ENCODE results near the gene CRYGB.

The CRYGB gene

GRCh38 chr2:208097313-208097712 is 48.6 kb downstream of the CRYGB start:
- Histone ChIP-seq H3K36me3 (ENCODE audit: low read depth) (no peaks in the 10 kb centered on the region), H3K4me3 (ENCODE audit: severe bottlenecking) (no peak overlapping the region), H3K9me3 (ENCODE audit: severe bottlenecking) (no peaks in the 10 kb centered on the region), H3K27ac (ENCODE audit: poor library complexity, severe bottlenecking) (no peak overlapping the region), H3K27me3 (ENCODE audit: insufficient read depth, poor library complexity, severe bottlenecking) (no peaks in the 10 kb centered on the region), H3K4me1 (ENCODE audit: insufficient read depth, poor library complexity, severe bottlenecking) (no peaks in the 10 kb centered on the region)
- TF ChIP-seq CTCF (IDR thresholded peaks at IDR 0.05; ENCODE audit: poor library complexity, severe bottlenecking): no peak
- DNase-seq (ENCODE audit: low spot score) (no peak), ATAC-seq (ENCODE audit: low read depth) (no peak)

- DNase-seq (ENCODE audit: low spot score) (no peak), ATAC-seq (ENCODE audit: low read depth) (no peak)
- Histone ChIP-seq H3K36me3 (ENCODE audit: low read depth) (no peaks in the 10 kb centered on the region), H3K27ac (ENCODE audit: poor library complexity, severe bottlenecking) (no peak overlapping the region), H3K4me3 (ENCODE audit: severe bottlenecking) (no peak overlapping the region), H3K9me3 (ENCODE audit: severe bottlenecking) (no peaks in the 10 kb centered on the region), H3K4me1 (ENCODE audit: insufficient read depth, poor library complexity, severe bottlenecking) (no peaks in the 10 kb centered on the region), H3K27me3 (ENCODE audit: insufficient read depth, poor library complexity, severe bottlenecking) (no peaks in the 10 kb centered on the region)
- no peak for TF ChIP-seq CTCF (IDR thresholded peaks at IDR 0.05; ENCODE audit: poor library complexity, severe bottlenecking)
Measured at GRCh38 chr2:208096080-208096479, 49.9 kb downstream of the CRYGB start.

DNA sequence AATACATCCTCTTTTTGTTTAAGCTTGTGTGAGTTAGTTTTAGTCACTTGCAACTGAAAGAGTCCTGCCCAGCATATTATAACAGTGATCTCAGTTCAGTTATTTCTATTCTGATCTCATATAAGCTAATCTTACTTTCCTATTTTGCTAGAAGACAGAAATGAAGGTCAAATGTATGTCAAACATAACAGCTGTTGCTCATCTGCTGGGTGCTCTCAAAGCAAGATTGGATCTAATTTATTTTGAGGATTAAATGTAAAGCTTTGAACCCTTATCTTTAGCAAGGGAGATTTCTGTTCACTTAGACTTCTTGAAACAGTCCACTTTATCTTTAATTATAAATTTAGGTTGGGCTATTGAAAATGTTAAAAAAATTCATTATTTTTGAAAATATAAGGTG is 52.8 kb downstream of the CRYGB start:
- ATAC-seq (ENCODE audit: low read depth) (no peak), DNase-seq (ENCODE audit: low spot score) (no peak)
- no peak overlapping the region for H3K27ac ChIP-seq (ENCODE audit: poor library complexity, severe bottlenecking)
- no peak overlapping the region for H3K4me3 ChIP-seq (ENCODE audit: severe bottlenecking)
- no peaks in the 10 kb centered on the region for H3K4me1 ChIP-seq (ENCODE audit: insufficient read depth, poor library complexity, severe bottlenecking)
- no peak for TF ChIP-seq CTCF (IDR thresholded peaks at IDR 0.05; ENCODE audit: poor library complexity, severe bottlenecking)
- H3K36me3 ChIP-seq (ENCODE audit: low read depth): no peaks in the 10 kb centered on the region
- H3K9me3 ChIP-seq (ENCODE audit: severe bottlenecking): no peaks in the 10 kb centered on the region
- H3K27me3 ChIP-seq (ENCODE audit: insufficient read depth, poor library complexity, severe bottlenecking): no peaks in the 10 kb centered on the region

All from RWPE2 (cell line).